OCI-LY7 (cell line): ENCODE data around the gene C1orf159. TPM values are rescaled to one million over a fixed set of nuclear protein-coding genes. Genes with fewer than 3 reads are reported as not detected.

ENCODE experiments used
- BruUV-seq: library from RNA; stranded (reverse); fragments of 400-500 nt; replicated peaks from 2 replicates; lab custom pipeline; 2021; lab: Mats Ljungman, UMichigan
- CTCF ChIA-PET: fragments of 300-600 bp; sonication (Branson Sonifier 250); formaldehyde crosslinking; loops from one replicate; lab custom pipeline; 2022; ENCODE audit warnings: antibody characterized with exemption; ENCODE audit not compliant: unreplicated experiment; lab: Charles Lee
- POLR2A ChIA-PET: fragments of 300-600 bp; sonication (Branson Sonifier 250); formaldehyde crosslinking; loops from one replicate; lab custom pipeline; 2022; ENCODE audit warnings: antibody characterized with exemption; lab: Charles Lee
- DNase-seq: peaks from one replicate; pipeline ENCODE4 v3.0.0-alpha.2; 2015; ENCODE audit warnings: low spot score
- H2AFZ ChIP-seq: fragments of 200-600 bp; sonication (generic), shearing (Covaris generic); 2 replicates; pipeline ENCODE4 v1.6.1; 2014; ENCODE audit warnings: mild to moderate bottlenecking, antibody characterized with exemption, low read length, moderate library complexity
- H3K27ac ChIP-seq: fragments of 200-600 bp; sonication (generic); 2 replicates; pipeline ENCODE4 v1.5.1; 2014; ENCODE audit warnings: mixed run types, low read depth, mild to moderate bottlenecking, moderate library complexity, low read length, inconsistent platforms; ENCODE audit not compliant: poor library complexity, severe bottlenecking
- H3K36me3 ChIP-seq: fragments of 200-600 bp; sonication (generic); 2 replicates; pipeline ENCODE4 v1.6.1; 2014; ENCODE audit warnings: mild to moderate bottlenecking, antibody characterized with exemption, low read length, moderate library complexity, mixed read lengths; ENCODE audit not compliant: insufficient read depth
- H3K4me1 ChIP-seq: fragments of 200-600 bp; sonication (generic); 2 replicates; pipeline ENCODE4 v1.5.1; 2014; ENCODE audit warnings: mild to moderate bottlenecking, low read length; ENCODE audit not compliant: insufficient read depth, poor library complexity, severe bottlenecking
- H3K4me2 ChIP-seq: fragments of 200-600 bp; sonication (generic); 2 replicates; pipeline ENCODE4 v1.6.1; 2014; ENCODE audit warnings: mild to moderate bottlenecking, low read length
- H3K4me3 ChIP-seq: fragments of 200-600 bp; sonication (generic); 2 replicates; pipeline ENCODE4 v1.5.1; 2014; ENCODE audit warnings: mild to moderate bottlenecking, low read depth, low read length; ENCODE audit not compliant: poor library complexity, severe bottlenecking
- H3K79me2 ChIP-seq: fragments of 200-600 bp; sonication (generic); 2 replicates; pipeline ENCODE4 v1.6.1; 2016; ENCODE audit warnings: low read depth, mild to moderate bottlenecking, low read length, moderate library complexity, mixed read lengths; ENCODE audit not compliant: insufficient read depth
- H3K9me2 ChIP-seq: fragments of 200-600 bp; sonication (generic); 2 replicates; pipeline ENCODE4 v1.6.1; 2016; ENCODE audit warnings: mild to moderate bottlenecking, low read length, mixed read lengths; ENCODE audit not compliant: insufficient read depth
- H3K9me3 ChIP-seq: fragments of 200-600 bp; sonication (generic); 2 replicates; pipeline ENCODE4 v1.6.1; 2014; ENCODE audit warnings: mild to moderate bottlenecking, mixed run types, low read length, mixed read lengths
- H4K20me1 ChIP-seq: fragments of 200-600 bp; sonication (generic); 2 replicates; pipeline ENCODE4 v1.6.1; 2014; ENCODE audit warnings: mild to moderate bottlenecking, antibody characterized with exemption, low read length, moderate library complexity, mixed read lengths; ENCODE audit not compliant: insufficient read depth
- EZH2phosphoT487 ChIP-seq: fragments of 200-600 bp; sonication (generic); IDR thresholded peaks from 2 replicates; pipeline ENCODE4 v1.6.1; 2018; ENCODE audit warnings: low read depth, borderline replicate concordance, mild to moderate bottlenecking, mixed run types, antibody characterized with exemption, low read length, moderate library complexity, mixed read lengths
- intact Hi-C: fragments of 100-400 bp; cut with micrococcal nuclease; formaldehyde crosslinking; loops from one replicate; pipeline ENCODE4 v1.10.0; 2022; ENCODE audit not compliant: unreplicated experiment
- total RNA-seq, 2 experiments: library from RNA; depleted of rRNA in 1 of 2; stranded (reverse); fragments of >200 nt in 1 of 2; shearing (Covaris generic) in 1 of 2; gene quantifications; 2 replicates each; pipeline ENCODE4 v1.2.3, GENCODE V29; 2014 to 2022
- TF ChIP-seq, protein P1 (sequence below): fragments of 200-600 bp; sonication (generic); conservative IDR thresholded peaks from 2 replicates; pipeline ENCODE4 v1.5.1; 2014; ENCODE audit warnings: mild to moderate bottlenecking, antibody characterized with exemption, low read length, moderate library complexity, mixed read lengths

The C1orf159 gene
- total RNA-seq, 2 experiments from 2014 or later, result 24.5 to 27.6 TPM

DNA sequence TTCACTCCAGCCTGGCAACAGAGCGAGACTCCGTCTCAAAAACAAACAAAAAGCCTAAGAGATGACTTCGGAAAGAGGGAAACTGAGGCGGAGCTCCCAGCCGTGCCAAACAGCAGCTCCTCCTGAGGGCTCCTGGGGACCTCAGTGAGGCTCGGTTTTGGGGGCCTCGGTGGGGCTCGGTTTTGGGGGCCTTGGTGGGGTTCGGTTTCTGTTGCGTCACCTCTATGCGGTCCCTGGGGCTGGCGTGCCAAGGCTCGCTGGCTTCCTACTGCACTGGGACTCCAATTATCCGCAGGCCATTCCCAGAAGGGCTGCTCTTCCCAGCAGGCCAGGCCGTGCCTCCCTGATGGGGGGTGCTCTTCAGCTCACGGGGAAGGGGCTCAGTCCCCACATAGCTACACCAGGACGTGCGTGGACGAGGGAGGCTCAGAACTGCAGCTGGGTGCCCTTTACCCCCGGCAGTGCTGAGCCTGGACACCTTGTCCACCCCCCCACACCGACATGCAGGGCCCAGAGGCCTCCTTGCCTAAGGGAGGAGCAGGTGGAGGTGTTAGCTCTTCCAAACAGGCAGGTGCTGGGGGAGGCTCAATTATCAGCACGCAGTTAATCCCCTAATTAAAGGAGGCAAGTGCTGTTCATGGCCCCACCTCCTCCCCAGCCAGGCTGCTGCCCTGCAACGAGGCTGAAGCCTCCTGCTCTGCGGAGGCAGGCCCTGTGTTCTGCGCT lies 5.1 kb upstream of the C1orf159 start:
- Histone ChIP-seq H3K79me2 (no peaks in the 10 kb centered on the region), H3K27ac (no peak overlapping the region), H2AFZ (no peak overlapping the region), H4K20me1 (no peaks in the 10 kb centered on the region), H3K9me3 (no peaks in the 10 kb centered on the region), H3K9me2 (no peaks in the 10 kb centered on the region), H3K36me3 (no peaks in the 10 kb centered on the region), H3K4me2 (no peak overlapping the region), H3K4me1 (no peaks in the 10 kb centered on the region), H3K4me3 (no peak overlapping the region)
- BruUV-seq, result no TSS peak
- POLR2A ChIA-PET, result interaction anchor here (0.6 to 0.8 kb wide), 2 partner anchors 116 to 151 kb away, joined by 3 read pairs; no protein-coding TSS in a partner anchor
- no peak for DNase-seq
- CTCF ChIA-PET, result no interaction called here
- intact Hi-C loops, result no loop called here
- TF ChIP-seq, protein P1, sequence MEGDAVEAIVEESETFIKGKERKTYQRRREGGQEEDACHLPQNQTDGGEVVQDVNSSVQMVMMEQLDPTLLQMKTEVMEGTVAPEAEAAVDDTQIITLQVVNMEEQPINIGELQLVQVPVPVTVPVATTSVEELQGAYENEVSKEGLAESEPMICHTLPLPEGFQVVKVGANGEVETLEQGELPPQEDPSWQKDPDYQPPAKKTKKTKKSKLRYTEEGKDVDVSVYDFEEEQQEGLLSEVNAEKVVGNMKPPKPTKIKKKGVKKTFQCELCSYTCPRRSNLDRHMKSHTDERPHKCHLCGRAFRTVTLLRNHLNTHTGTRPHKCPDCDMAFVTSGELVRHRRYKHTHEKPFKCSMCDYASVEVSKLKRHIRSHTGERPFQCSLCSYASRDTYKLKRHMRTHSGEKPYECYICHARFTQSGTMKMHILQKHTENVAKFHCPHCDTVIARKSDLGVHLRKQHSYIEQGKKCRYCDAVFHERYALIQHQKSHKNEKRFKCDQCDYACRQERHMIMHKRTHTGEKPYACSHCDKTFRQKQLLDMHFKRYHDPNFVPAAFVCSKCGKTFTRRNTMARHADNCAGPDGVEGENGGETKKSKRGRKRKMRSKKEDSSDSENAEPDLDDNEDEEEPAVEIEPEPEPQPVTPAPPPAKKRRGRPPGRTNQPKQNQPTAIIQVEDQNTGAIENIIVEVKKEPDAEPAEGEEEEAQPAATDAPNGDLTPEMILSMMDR, result no peak
- TF ChIP-seq EZH2phosphoT487, result no peak

DNA sequence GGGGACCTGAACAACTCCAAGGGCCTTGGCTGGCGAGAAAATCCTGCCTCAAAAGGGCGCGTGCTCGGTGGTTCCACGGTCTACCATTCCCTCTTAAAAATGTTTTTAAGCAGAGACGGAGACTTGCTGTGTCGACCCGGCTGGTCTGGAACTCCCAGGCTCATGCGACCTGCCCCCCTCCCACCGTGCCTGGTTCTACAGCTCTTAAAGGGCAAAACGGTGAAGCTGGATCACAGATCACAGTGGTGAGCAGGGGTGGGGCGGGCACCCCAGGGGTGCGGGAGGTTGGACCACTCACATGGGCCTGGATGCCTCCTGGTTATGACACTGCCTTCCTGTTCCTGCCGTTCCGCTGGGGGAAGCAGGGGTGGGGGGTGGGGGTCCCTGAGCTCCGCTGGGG lies 4.2 kb upstream of the C1orf159 start:
- ChIA-PET POLR2A (interaction anchor here (0.8 kb wide), 1 partner anchor 117 kb away, joined by 3 read pairs; no protein-coding TSS in a partner anchor), CTCF (no interaction called here)
- no peaks in the 10 kb centered on the region for H3K9me2 ChIP-seq
- H3K27ac ChIP-seq, result no peak overlapping the region
- intact Hi-C loops, result no loop called here
- no peaks in the 10 kb centered on the region for H4K20me1 ChIP-seq
- peaks cover 2% of the 10 kb centered on the region for H3K4me1 ChIP-seq
- no TSS peak for BruUV-seq
- H3K4me3 ChIP-seq, result no peak overlapping the region
- H3K79me2 ChIP-seq, result 0 out of 2 replicates have a peak, but pooled peaks cover 1% of the 10 kb centered on the region
- H3K4me2 ChIP-seq, result no peak overlapping the region
- no peaks in the 10 kb centered on the region for H3K9me3 ChIP-seq
- no peak for TF ChIP-seq EZH2phosphoT487
- TF ChIP-seq, protein P1, result no peak
- no peak overlapping the region for H2AFZ ChIP-seq
- no peaks in the 10 kb centered on the region for H3K36me3 ChIP-seq
- no peak for DNase-seq

DNA sequence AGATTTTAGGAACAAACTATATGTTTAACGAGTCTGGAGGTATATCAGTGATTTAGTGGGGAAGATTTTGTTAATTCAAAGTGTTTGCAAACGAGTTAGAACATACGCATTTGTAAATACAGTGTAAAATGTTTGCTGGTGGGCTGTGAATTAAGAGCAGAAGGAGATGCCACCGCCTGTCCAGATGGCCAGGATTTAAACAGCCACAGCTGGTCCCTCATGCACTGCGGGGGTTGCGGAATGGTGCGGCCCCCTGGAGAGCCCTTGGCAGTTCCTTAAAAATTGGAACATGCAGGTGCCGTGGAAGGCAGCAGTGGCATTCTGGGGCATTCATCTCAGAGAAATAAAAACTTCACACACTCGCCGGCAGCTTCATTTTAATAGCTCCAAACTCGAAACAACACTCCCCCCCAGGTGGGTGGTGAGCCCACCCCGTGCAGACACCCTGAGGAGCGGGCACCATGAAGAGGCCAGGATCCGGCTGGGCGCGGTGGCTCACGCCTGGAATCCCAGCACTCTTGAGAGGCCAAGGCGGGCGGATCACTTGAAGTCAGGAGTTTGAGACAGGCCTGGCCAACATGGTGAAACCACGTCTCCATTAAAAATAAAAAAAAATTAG lies 3.5 kb upstream of the C1orf159 start:
- no peaks in the 10 kb centered on the region for H3K9me2 ChIP-seq
- DNase-seq, result no peak
- H3K4me2 ChIP-seq, result no peak overlapping the region
- ChIA-PET CTCF (no interaction called here), POLR2A (no interaction called here)
- peaks cover 5% of the 10 kb centered on the region for H3K4me1 ChIP-seq
- H3K27ac ChIP-seq, result no peak overlapping the region
- intact Hi-C loops, result loop anchor here (5.0 kb wide), 1 partner anchor 188 kb away; the partner anchor contains the start of genes ACAP3 and PUSL1
- no peak overlapping the region for H2AFZ ChIP-seq
- H4K20me1 ChIP-seq, result no peaks in the 10 kb centered on the region
- TF ChIP-seq, protein P1, result no peak
- TF ChIP-seq EZH2phosphoT487, result no peak
- BruUV-seq, result no TSS peak
- H3K4me3 ChIP-seq, result no peak overlapping the region
- H3K9me3 ChIP-seq, result no peaks in the 10 kb centered on the region
- 0 out of 2 replicates have a peak, but pooled peaks cover 4% of the 10 kb centered on the region for H3K79me2 ChIP-seq
- no peaks in the 10 kb centered on the region for H3K36me3 ChIP-seq
